Naive thymus-derived CD4-positive, alpha-beta T cell (primary cell): ENCODE results near the gene STK36. TPM values are rescaled to one million over a fixed set of nuclear protein-coding genes. Genes with fewer than 3 reads are reported as not detected.
"Not testable (repeated sequence)": the region's sequence is repeated elsewhere in the genome, so short reads cannot be mapped to it uniquely, and the experiment has no call there.

ENCODE experiments used
- ATAC-seq: fragments of 150-1000 bp; cut with Tn5 transposase; 2 replicates; pipeline ENCODE4 v1.10.0; 2021; ENCODE audit warnings: mild to moderate bottlenecking, moderate library complexity
- CTCF ChIA-PET: fragments of 350-600 bp; sonication (Branson Sonifier 250); formaldehyde crosslinking; loops from one replicate; lab custom pipeline; 2021; ENCODE audit warnings: antibody characterized with exemption; lab: Charles Lee
- POLR2A ChIA-PET: fragments of 350-600 bp; sonication (Branson Sonifier 250); formaldehyde crosslinking; loops from one replicate; lab custom pipeline; 2021; ENCODE audit warnings: antibody characterized with exemption, inconsistent platforms; lab: Charles Lee
- DNase-seq, 9 donors: peaks; one replicate each; pipeline versions ENCODE4 v3.0.0 to v3.0.0-alpha.2; 2020 to 2022; ENCODE audit warnings: mixed read lengths in 1 of 9
- H3K27ac ChIP-seq: one replicate; pipeline ENCODE4 v1.7.0; 2013; ENCODE audit warnings: mild to moderate bottlenecking, low read depth, low read length, moderate library complexity
- H3K27me3 ChIP-seq, 2 donors: one replicate each; pipeline ENCODE4 v1.7.0; 2013; ENCODE audit warnings: low read length in 2 of 2, mild to moderate bottlenecking in 2 of 2, moderate library complexity in 2 of 2; ENCODE audit not compliant: control insufficient read depth in 2 of 2, insufficient read depth in 2 of 2
- H3K36me3 ChIP-seq, 3 experiments: 1 replicate in 2 of 3; 2 replicates in 1 of 3; pipeline ENCODE4 v1.7.0; 2013; ENCODE audit warnings: low read length in 3 of 3, mild to moderate bottlenecking in 3 of 3, moderate library complexity in 1 of 3; ENCODE audit not compliant: insufficient read depth in 3 of 3, control insufficient read depth in 2 of 3
- H3K4me1 ChIP-seq, 2 donors: one replicate each; pipeline ENCODE4 v1.7.0; 2013; ENCODE audit warnings: low read length in 2 of 2, mild to moderate bottlenecking in 2 of 2, moderate library complexity in 1 of 2; ENCODE audit not compliant: control insufficient read depth in 2 of 2, insufficient read depth in 2 of 2
- H3K4me3 ChIP-seq: 2 replicates; pipeline ENCODE4 v1.7.0; 2013; ENCODE audit warnings: mild to moderate bottlenecking, low read length
- H3K9me3 ChIP-seq, 3 experiments: 1 replicate in 2 of 3; 2 replicates in 1 of 3; pipeline ENCODE4 v1.7.0; 2013; ENCODE audit warnings: low read length in 3 of 3; ENCODE audit not compliant: control insufficient read depth in 2 of 3
- H3K27ac Mint-ChIP-seq, 9 donors: one replicate each; pipeline ENCODE4 v1.8.0; 2020 to 2022; ENCODE audit warnings: mixed read lengths in 9 of 9, mild to moderate bottlenecking in 8 of 9, moderate library complexity in 5 of 9, inconsistent platforms in 2 of 9
- H3K27me3 Mint-ChIP-seq, 5 donors: one replicate each; pipeline ENCODE4 v1.8.0; 2021 to 2022; ENCODE audit warnings: mixed read lengths in 5 of 5, mild to moderate bottlenecking in 1 of 5
- H3K36me3 Mint-ChIP-seq, 5 donors: one replicate each; pipeline ENCODE4 v1.8.0; 2020 to 2022; ENCODE audit warnings: mixed read lengths in 5 of 5, mild to moderate bottlenecking in 3 of 5, inconsistent platforms in 1 of 5
- H3K4me1 Mint-ChIP-seq, 7 donors: one replicate each; pipeline ENCODE4 v1.8.0; 2020 to 2022; ENCODE audit warnings: mixed read lengths in 7 of 7, mild to moderate bottlenecking in 3 of 7, inconsistent platforms in 1 of 7
- H3K4me3 Mint-ChIP-seq, 10 donors: one replicate each; pipeline ENCODE4 v1.8.0; 2020 to 2022; ENCODE audit warnings: mild to moderate bottlenecking in 10 of 10, mixed read lengths in 10 of 10, moderate library complexity in 6 of 10, inconsistent platforms in 2 of 10
- H3K9me3 Mint-ChIP-seq, 11 donors: one replicate each; pipeline ENCODE4 v1.8.0; 2020 to 2022; ENCODE audit warnings: mixed read lengths in 11 of 11, mild to moderate bottlenecking in 4 of 11, inconsistent platforms in 1 of 11, moderate library complexity in 1 of 11
- intact Hi-C, 2 donors: fragments of 100-400 bp; cut with micrococcal nuclease; formaldehyde crosslinking; loops; one replicate each; pipeline ENCODE4 v1.15.1; 2023
- polyA plus RNA-seq, 2 donors: library from polyadenylated mRNA; unstranded; fragments of 300-500 nt; fragmentation: Illumina TruSeq; gene quantifications; one replicate each; pipeline ENCODE4 v1.2.3, GENCODE V29; 2021
- total RNA-seq, 6 experiments: library from RNA in 5 of 6; stranded (reverse) in 5 of 6; gene quantifications; 1 replicate in 5 of 6; 2 replicates in 1 of 6; pipeline ENCODE4 v1.2.3 and lab custom pipeline; 2021 to 2026

The STK36 gene
- total and polyA plus RNA-seq, 7 experiments from 2014 or later, result 2.6 to 28.1 (median 19.0) TPM

DNA sequence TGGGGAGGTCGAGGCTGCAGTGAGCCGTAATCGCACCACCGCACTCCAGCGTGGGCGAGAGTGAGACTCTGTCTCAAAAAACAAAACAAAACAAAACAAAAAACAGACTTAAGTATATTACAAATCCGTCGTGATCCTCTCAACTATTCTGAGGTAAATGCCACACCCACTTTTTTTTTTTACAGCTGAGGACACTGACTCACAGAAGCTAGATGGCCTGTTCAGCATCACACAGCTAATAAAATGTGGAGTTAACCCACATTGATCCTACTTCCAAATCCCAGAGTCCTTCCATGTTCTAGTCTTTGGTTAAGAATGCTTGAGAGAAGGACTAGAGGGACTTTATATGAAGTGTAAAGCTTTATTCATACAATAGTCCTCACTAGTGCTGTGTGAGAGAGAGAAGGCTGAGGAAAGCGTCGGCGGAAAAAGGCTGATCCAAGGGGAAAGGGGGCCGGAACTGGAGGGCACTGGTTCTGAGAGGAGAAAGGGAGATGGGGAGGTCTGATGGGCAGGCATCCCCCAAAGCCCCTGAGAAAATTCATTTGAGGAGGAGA, 711 bp upstream of the STK36 start:
- ChIA-PET POLR2A (interaction anchor here (0.9 to 5.7 kb wide), 6 partner anchors 8 to 717 kb away, joined by 3 to 69 read pairs (median 4); partner anchors contain the start of genes BCS1L, TTLL4 and ZNF142), CTCF (interaction anchor here (1.3 to 1.9 kb wide), 4 partner anchors 8 to 39 kb away, joined by 4 to 11 read pairs (median 5); partner anchors contain the start of genes BCS1L and ZNF142)
- Mint-ChIP-seq H3K4me1 (peaks cover 14 to 29% (median 24%) of the 10 kb centered on the region in 7 donors), H3K36me3 (peaks cover 0 to 8% (median 4%) of the 10 kb centered on the region in 5 donors), H3K4me3 (peak overlapping the region; percentile 88 to 100 (median 98)), H3K27me3 (no peaks in the 10 kb centered on the region), H3K9me3 (no peaks in the 10 kb centered on the region), H3K27ac (peak overlapping the region; percentile 90 to 98 (median 96))
- peak in 1 of 9 donors; percentile 7 for DNase-seq
- H3K4me1 ChIP-seq, result peaks cover 9 to 15% of the 10 kb centered on the region in 2 donors
- peak; percentile 3 for ATAC-seq
- peak overlapping the region; percentile 81 for H3K4me3 ChIP-seq
- H3K36me3 ChIP-seq, result peaks cover 2 to 27% (median 4%) of the 10 kb centered on the region in 3 experiments
- intact Hi-C loops, result loop anchor here (1.0 to 5.0 kb wide), 4 partner anchors 39 to 926 kb away; partner anchors contain the start of genes DNPEP (in 2 of the 2), DNAJB2 (in 1 of the 2), STK11IP (in 1 of the 2) and TTLL4 (in 1 of the 2)
- H3K27me3 ChIP-seq, result no peaks in the 10 kb centered on the region
- H3K27ac ChIP-seq, result peak overlapping the region; percentile 84
- no peaks in the 10 kb centered on the region for H3K9me3 ChIP-seq

DNA sequence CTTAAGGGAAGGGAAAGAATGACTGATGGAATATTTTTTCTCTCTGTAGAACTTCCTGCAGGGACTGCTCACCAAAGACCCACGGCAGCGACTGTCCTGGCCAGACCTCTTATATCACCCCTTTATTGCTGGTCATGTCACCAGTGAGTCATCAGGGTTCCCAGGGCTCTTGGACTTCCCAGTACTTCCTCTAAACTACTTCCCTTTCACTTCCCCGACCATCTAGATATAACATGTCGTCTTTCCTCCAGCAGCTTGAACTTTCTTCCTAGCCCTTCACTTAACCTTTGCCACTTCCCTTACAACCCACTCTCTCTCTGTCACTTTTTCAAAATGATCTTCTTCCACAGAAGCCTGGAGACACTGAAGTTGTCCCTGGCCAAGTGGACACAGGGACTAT, 7.2 kb downstream of the STK36 start:
- no peak overlapping the region for H3K4me3 ChIP-seq
- ChIA-PET CTCF (no interaction called here), POLR2A (no interaction called here)
- no peaks in the 10 kb centered on the region for H3K4me1 ChIP-seq
- DNase-seq (no peak), ATAC-seq (peak; percentile 89)
- intact Hi-C loops, result no loop called here
- H3K27me3 Mint-ChIP-seq, result no peaks in the 10 kb centered on the region
- H3K9me3 Mint-ChIP-seq, result no peaks in the 10 kb centered on the region
- no peaks in the 10 kb centered on the region for H3K9me3 ChIP-seq
- H3K36me3 Mint-ChIP-seq, result peaks cover 0 to 33% (median 9%) of the 10 kb centered on the region in 5 donors
- peaks cover 0 to 11% (median 0%) of the 10 kb centered on the region in 3 experiments for H3K36me3 ChIP-seq
- H3K27ac ChIP-seq, result no peak overlapping the region
- no peak overlapping the region for H3K27ac Mint-ChIP-seq
- H3K4me3 Mint-ChIP-seq, result peak overlapping the region in 1 of 10 donors; percentile 4
- H3K4me1 Mint-ChIP-seq, result no peaks in the 10 kb centered on the region
- H3K27me3 ChIP-seq, result no peaks in the 10 kb centered on the region

DNA sequence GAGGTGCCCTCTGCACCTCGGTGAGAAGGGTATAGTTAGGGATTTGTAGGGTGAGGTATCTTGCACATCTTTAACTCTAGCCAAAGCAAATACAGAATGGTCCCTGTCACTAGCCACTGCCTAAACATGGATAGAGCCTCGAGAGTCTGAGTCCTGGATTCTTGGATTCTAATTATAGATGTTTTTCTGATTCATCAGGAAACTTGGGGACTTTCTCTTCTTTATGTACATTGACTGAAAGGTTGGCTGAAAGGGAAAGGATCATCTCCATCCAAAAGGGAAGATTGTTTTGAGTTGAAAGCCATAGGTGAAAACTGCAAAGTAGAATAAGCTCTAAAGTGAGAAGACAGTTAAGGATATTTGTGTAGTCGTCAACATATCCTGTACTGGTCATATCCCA, 8.2 kb downstream of the STK36 start:
- H3K36me3 ChIP-seq, result peaks cover 0 to 11% (median 0%) of the 10 kb centered on the region in 3 experiments
- Mint-ChIP-seq H3K36me3 (peaks cover 0 to 38% (median 15%) of the 10 kb centered on the region in 5 donors), H3K4me1 (no peaks in the 10 kb centered on the region), H3K27me3 (no peaks in the 10 kb centered on the region), H3K9me3 (no peaks in the 10 kb centered on the region), H3K4me3 (no peak overlapping the region), H3K27ac (no peak overlapping the region)
- intact Hi-C loops, result no loop called here
- CTCF ChIA-PET, result no interaction called here
- H3K27ac ChIP-seq, result no peak overlapping the region
- POLR2A ChIA-PET, result no interaction called here
- H3K4me1 ChIP-seq, result no peaks in the 10 kb centered on the region
- ATAC-seq (no peak), DNase-seq (no peak)
- H3K4me3 ChIP-seq, result no peak overlapping the region
- H3K9me3 ChIP-seq, result no peaks in the 10 kb centered on the region
- H3K27me3 ChIP-seq, result no peaks in the 10 kb centered on the region

DNA sequence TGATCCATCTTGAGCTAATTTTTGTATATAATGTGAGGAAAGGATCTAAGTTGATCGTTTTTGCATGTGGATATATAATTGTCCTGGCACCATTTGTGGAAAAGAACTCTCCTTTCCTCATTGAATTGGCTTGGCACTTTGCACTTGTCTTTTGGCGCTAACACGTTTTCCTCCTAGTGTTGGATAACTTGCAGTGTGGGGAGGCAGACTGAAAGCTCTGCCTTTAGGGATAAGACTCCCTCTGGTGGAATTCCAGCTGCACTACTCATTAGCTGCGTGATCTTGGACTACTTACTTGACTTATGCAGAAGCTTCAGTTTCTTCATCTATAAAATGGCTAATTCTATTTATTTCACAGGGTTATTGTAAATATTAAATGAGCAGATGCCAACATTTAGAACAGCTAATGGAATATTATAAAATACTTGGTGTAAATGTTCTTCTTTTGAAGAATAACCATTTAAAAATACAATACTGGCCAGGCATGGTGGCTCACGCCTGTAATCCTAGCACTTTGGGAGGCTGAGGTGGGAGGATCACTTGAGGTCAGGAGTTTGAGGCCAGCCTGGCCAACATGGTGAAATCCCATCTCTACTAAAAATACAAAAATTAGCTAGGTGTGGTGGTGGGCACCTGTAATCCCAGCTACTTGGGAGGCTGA, 15.6 kb downstream of the STK36 start:
- peaks cover 0 to 35% (median 11%) of the 10 kb centered on the region in 5 donors for H3K36me3 Mint-ChIP-seq
- H3K4me1 ChIP-seq, H3K27ac Mint-ChIP-seq, H3K4me3 Mint-ChIP-seq, H3K27me3 Mint-ChIP-seq, H3K4me3 ChIP-seq, H3K9me3 ChIP-seq, H3K4me1 Mint-ChIP-seq, H3K27me3 ChIP-seq, H3K9me3 Mint-ChIP-seq, H3K27ac ChIP-seq: not testable (repeated sequence)
- DNase-seq (peak in 7 of 9 donors; percentile 21 to 46 (median 35)), ATAC-seq (peak; percentile 88)
- ChIA-PET CTCF (interaction anchor here (0.5 to 1.2 kb wide), 6 partner anchors 12 to 395 kb away, joined by 3 to 6 read pairs (median 4); partner anchors contain the start of genes BCS1L and ZNF142), POLR2A (interaction anchor here (0.7 kb wide), 1 partner anchor 152 kb away, joined by 3 read pairs; no protein-coding TSS in a partner anchor)
- intact Hi-C loops, result loop anchor here (1.0 kb wide), 4 partner anchors 15 to 281 kb away; partner anchors contain the start of genes BCS1L (in 1 of the 2), RNF25 (in 1 of the 2), STK36 (in 1 of the 2) and ZNF142 (in 1 of the 2)
- H3K36me3 ChIP-seq, result peaks cover 0 to 16% (median 0%) of the 10 kb centered on the region in 3 experiments

DNA sequence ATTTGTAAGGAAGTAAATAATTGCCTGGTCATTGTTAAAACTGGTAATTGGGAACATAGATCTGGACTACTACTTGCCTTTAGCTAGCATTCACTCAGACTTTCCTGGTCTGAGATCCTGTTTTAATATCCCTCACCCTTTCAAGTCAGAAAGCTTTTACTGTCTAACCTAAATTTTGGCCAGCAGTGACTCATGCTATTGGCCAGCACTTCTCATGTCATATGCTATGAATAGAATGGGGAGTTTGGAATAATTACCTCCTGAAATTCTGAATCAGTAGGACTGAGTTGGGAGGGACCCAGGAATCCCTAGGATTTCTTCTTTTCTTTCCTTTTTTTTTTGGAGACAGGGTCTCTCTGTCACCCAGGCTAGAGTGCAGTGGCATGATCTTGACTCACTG, 19.3 kb downstream of the STK36 start:
- Histone ChIP-seq H3K4me3 (no peak overlapping the region), H3K4me1 (no peaks in the 10 kb centered on the region), H3K36me3 (peaks cover 0 to 31% (median 0%) of the 10 kb centered on the region in 3 experiments), H3K27ac (no peak overlapping the region), H3K9me3 (no peaks in the 10 kb centered on the region), H3K27me3 (no peaks in the 10 kb centered on the region)
- peaks cover 2 to 5% (median 4%) of the 10 kb centered on the region in 7 donors for H3K4me1 Mint-ChIP-seq
- ATAC-seq (no peak), DNase-seq (no peak)
- ChIA-PET POLR2A (interaction anchor here (1.1 kb wide), 1 partner anchor 31 kb away, joined by 3 read pairs; no protein-coding TSS in a partner anchor), CTCF (no interaction called here)
- H3K4me3 Mint-ChIP-seq, result no peak overlapping the region
- intact Hi-C loops, result no loop called here
- H3K27me3 Mint-ChIP-seq, result no peaks in the 10 kb centered on the region
- H3K9me3 Mint-ChIP-seq, result no peaks in the 10 kb centered on the region
- no peak overlapping the region for H3K27ac Mint-ChIP-seq
- H3K36me3 Mint-ChIP-seq, result peaks cover 0 to 38% (median 16%) of the 10 kb centered on the region in 5 donors

DNA sequence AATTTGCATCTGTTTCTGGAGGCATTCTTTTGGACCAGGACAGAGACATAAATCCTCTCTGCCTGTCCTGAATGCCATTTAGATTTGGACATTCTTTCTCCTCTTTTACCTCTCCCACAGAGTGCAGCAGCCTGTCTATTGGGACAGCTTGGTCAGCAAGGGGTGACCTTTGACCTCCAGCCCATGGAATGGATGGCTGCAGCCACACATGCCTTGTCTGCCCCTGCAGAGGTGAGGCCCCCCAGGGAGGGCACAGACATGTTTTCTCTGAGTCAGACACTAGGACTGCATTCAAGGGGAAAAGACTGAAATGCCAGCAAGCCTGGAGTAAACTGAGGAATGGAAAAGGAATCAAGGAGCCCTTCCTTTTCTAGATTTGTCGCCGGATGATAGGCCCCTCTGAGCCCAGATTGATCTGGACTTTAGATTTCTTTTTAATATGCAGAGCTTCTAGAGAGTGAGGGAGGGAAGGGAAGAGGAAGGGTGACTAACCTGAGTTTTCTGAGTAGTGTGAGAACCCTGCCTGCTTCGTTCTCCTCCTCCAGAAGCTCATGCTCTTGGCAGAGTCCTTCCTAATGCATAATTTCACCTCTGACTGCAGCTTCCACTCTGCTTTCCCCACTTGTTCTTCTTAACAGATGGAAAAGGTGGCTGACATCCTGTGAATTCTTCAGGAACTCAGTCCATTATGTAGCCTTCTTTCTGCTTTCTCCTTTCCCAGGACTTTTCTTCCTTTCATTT, 22.7 kb downstream of the STK36 start:
- no peak for ATAC-seq

More for the DNA sequence above, 22.7 kb downstream of the STK36 start:
- Mint-ChIP-seq H3K27me3 (no peaks in the 10 kb centered on the region), H3K27ac (no peak overlapping the region), H3K36me3 (peaks cover 0 to 41% (median 19%) of the 10 kb centered on the region in 5 donors), H3K4me1 (no peaks in the 10 kb centered on the region), H3K4me3 (no peak overlapping the region), H3K9me3 (no peaks in the 10 kb centered on the region)
- H3K27me3 ChIP-seq, result no peaks in the 10 kb centered on the region
- ChIA-PET POLR2A (no interaction called here), CTCF (interaction anchor here (0.6 kb wide), 1 partner anchor 13 kb away, joined by 3 read pairs; no protein-coding TSS in a partner anchor)
- H3K36me3 ChIP-seq, result peaks cover 0 to 42% (median 0%) of the 10 kb centered on the region in 3 experiments
- DNase-seq, result no peak
- no peaks in the 10 kb centered on the region for H3K9me3 ChIP-seq
- no peak overlapping the region for H3K27ac ChIP-seq
- H3K4me3 ChIP-seq, result no peak overlapping the region
- no peaks in the 10 kb centered on the region for H3K4me1 ChIP-seq
- intact Hi-C loops, result no loop called here
